Endodermal cell (in vitro differentiated cells): ENCODE measurements around the gene ANKRD40. TPM values are rescaled to one million over a fixed set of nuclear protein-coding genes. Genes with fewer than 3 reads are reported as not detected.

Experiments used
- DNase-seq: peaks from one replicate; pipeline ENCODE4 v3.0.0-alpha.2; 2017
- H3K27ac ChIP-seq: 2 replicates; pipeline ENCODE4 v1.5.1; 2013; ENCODE audit warnings: mild to moderate bottlenecking, low read depth, low read length, moderate library complexity
- H3K27me3 ChIP-seq: 2 replicates; pipeline ENCODE4 v1.6.1; 2013; ENCODE audit warnings: mild to moderate bottlenecking, low read length, moderate library complexity; ENCODE audit not compliant: insufficient read depth, control insufficient read depth, poor library complexity, severe bottlenecking
- H3K36me3 ChIP-seq: 2 replicates; pipeline ENCODE4 v1.7.0; 2013; ENCODE audit warnings: mild to moderate bottlenecking, low read length, moderate library complexity; ENCODE audit not compliant: control insufficient read depth, insufficient read depth
- H3K4me1 ChIP-seq: one replicate; pipeline ENCODE4 v1.7.0; 2013; ENCODE audit warnings: low read length; ENCODE audit not compliant: control insufficient read depth, insufficient read depth
- H3K4me3 ChIP-seq: 2 replicates; pipeline ENCODE4 v1.5.1; 2013; ENCODE audit warnings: mild to moderate bottlenecking, low read length, moderate library complexity
- H3K9ac ChIP-seq: 2 replicates; pipeline ENCODE4 v1.6.1; 2013; ENCODE audit warnings: mild to moderate bottlenecking, low read length, moderate library complexity; ENCODE audit not compliant: poor library complexity, severe bottlenecking; ENCODE audit errors: extremely low read depth
- H3K9me3 ChIP-seq: 2 replicates; pipeline ENCODE4 v1.6.1; 2013; ENCODE audit warnings: mild to moderate bottlenecking, low read length, moderate library complexity; ENCODE audit not compliant: control insufficient read depth
- H3K27ac Mint-ChIP-seq: 2 replicates; pipeline ENCODE4 v1.8.0; 2020; ENCODE audit warnings: mixed read lengths
- H3K27me3 Mint-ChIP-seq: 2 replicates; pipeline ENCODE4 v1.8.0; 2021; ENCODE audit warnings: mild to moderate bottlenecking, mixed read lengths; ENCODE audit not compliant: insufficient read depth
- H3K36me3 Mint-ChIP-seq: 2 replicates; pipeline ENCODE4 v1.8.0; 2020; ENCODE audit warnings: low read depth, mixed read lengths
- H3K4me1 Mint-ChIP-seq: 2 replicates; pipeline ENCODE4 v1.8.0; 2020; ENCODE audit warnings: mixed read lengths
- H3K4me3 Mint-ChIP-seq: 2 replicates; pipeline ENCODE4 v1.8.0; 2020; ENCODE audit warnings: mild to moderate bottlenecking, moderate library complexity, mixed read lengths
- H3K9me3 Mint-ChIP-seq: 2 replicates; pipeline ENCODE4 v1.8.0; 2020; ENCODE audit warnings: mild to moderate bottlenecking, mixed read lengths
- WGBS, 2 experiments: methylation state at CpG; one replicate each; pipeline versions ENCODE4 v1.1.5 to v1.1.7; 2013; ENCODE audit warnings: missing lambda C conversion rate in 2 of 2, mixed read lengths in 1 of 2; ENCODE audit not compliant: insufficient coverage in 1 of 2, insufficient read length in 1 of 2; 5-methylcytosine and 5-hydroxymethylcytosine counted together
- long read RNA-seq, 4 experiments: library from polyadenylated mRNA in 2 of 4; library from RNA in 1 of 4; library from capped mRNA in 1 of 4; stranded (forward) in 3 of 4; unstranded in 1 of 4; transcript quantifications; one replicate each; pipeline ENCODE4 v2.0.0, GENCODE V29; 2020 to 2021; ENCODE audit warnings: inconsistent platforms in 1 of 4
- polyA plus RNA-seq, 2 experiments: library from polyadenylated mRNA; stranded (reverse); fragments of 50-300 nt; gene quantifications; one replicate each; pipeline ENCODE4 v1.2.3, GENCODE V29; 2013
- total RNA-seq, 2 donors: library from RNA; stranded (reverse); fragmentation: NEBNext Ultra II Directional in 1 of 2; extraction: Animal tissue kit (Norgen Biotek cat#: 25700) in 1 of 2; gene quantifications; 2 replicates in 1 of 2; 3 replicates in 1 of 2; pipeline ENCODE4 v1.2.1, GENCODE V29; 2021
- TF ChIP-seq, protein P1 (sequence below): fragments of 200-600 bp; sonication (generic); conservative IDR thresholded peaks from 2 replicates; pipeline ENCODE4 v1.5.0; 2021; ENCODE audit warnings: antibody characterized with exemption, mild to moderate bottlenecking

The ANKRD40 gene, protein sequence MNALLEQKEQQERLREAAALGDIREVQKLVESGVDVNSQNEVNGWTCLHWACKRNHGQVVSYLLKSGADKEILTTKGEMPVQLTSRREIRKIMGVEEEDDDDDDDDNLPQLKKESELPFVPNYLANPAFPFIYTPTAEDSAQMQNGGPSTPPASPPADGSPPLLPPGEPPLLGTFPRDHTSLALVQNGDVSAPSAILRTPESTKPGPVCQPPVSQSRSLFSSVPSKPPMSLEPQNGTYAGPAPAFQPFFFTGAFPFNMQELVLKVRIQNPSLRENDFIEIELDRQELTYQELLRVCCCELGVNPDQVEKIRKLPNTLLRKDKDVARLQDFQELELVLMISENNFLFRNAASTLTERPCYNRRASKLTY
- 10 to 100 TPM; 44.9 to 60.3 TPM for total RNA-seq
- polyA plus RNA-seq (2013, experiment 1 of 2): 38.1 TPM
- polyA plus RNA-seq (2013, experiment 2 of 2): 37.3 TPM
- long read RNA-seq, experiment 1, full-length matches to known transcripts: 3 of 13 reads
- long read RNA-seq, experiment 1, partial matches to known transcripts: 1 of 13 reads
- long read RNA-seq, experiment 1, other reads (novel, unspliced or antisense): 9 of 13 reads
- long read RNA-seq, experiment 2, full-length matches to known transcripts: 84 of 95 reads
- long read RNA-seq, experiment 2, partial matches to known transcripts: 3 of 95 reads
- long read RNA-seq, experiment 2, other reads (novel, unspliced or antisense): 8 of 95 reads
- long read RNA-seq, experiment 3, full-length matches to known transcripts: 12 of 18 reads
- long read RNA-seq, experiment 3, partial matches to known transcripts: 1 of 18 reads
- long read RNA-seq, experiment 3, other reads (novel, unspliced or antisense): 5 of 18 reads
- long read RNA-seq, experiment 4, full-length matches to known transcripts: 3 of 5 reads
- long read RNA-seq, experiment 4, partial matches to known transcripts: 2 of 5 reads
- long read RNA-seq, experiment 4, other reads (novel, unspliced or antisense): 0 of 5 reads

DNA sequence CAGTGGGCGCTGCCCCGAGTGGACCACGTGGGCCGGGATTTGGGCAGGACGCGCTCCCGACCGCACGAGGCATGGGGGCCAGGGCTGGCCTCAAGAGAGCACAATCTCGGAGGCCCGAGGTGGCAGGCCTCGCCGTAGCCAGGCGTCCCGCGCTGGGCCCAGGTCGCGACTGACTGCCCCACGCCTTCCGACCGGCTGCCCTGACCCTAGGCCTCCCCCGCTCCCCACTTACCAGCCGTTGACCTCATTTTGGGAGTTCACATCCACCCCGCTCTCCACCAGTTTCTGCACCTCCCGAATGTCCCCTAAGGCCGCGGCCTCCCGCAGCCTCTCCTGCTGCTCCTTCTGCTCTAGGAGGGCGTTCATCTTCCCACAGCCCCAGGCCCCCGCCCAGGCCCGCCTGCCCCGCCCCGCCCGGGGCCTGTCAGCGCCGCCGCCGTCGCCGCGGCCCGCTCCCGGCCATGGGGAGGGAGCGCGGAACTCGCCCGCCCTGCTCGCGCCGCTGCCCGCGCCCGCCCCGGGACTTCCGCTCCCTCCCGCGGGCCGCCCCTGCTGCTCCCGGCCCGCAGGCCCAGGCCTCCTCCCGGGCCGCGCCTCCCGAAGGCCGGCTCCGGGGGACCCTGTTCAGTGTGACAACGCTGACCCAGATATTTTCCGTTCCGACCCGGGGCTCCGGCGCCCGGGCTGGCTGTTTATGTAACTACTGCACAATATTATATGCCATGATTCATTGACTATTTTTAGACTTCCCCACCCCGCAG lies at the start of gene ANKRD40:
ANKRD40 (minus strand) TSS at position 626 of the 761 bp plus-strand sequence; CDS start at position 366, 260 bp downstream.
- Mint-ChIP-seq H3K27me3 (no peaks in the 10 kb centered on the region), H3K27ac (peak within 1 kb of the TSS; percentile 96), H3K9me3 (no peaks in the 10 kb centered on the region), H3K36me3 (peaks cover 20% of the 10 kb centered on the region), H3K4me3 (peak within 1 kb of the TSS; percentile 84), H3K4me1 (peaks cover 27% of the 10 kb centered on the region)
- 0% methylated on average over 27 to 74 of the region's 74 CpGs for WGBS, 2 experiments
- H3K9ac ChIP-seq: peak within 1 kb of the TSS; percentile 70
- no peaks in the 10 kb centered on the region for H3K27me3 ChIP-seq
- H3K36me3 ChIP-seq: peaks cover 11% of the 10 kb centered on the region
- H3K27ac ChIP-seq: peak within 1 kb of the TSS; percentile 82
- H3K4me1 ChIP-seq: peaks cover 3% of the 10 kb centered on the region
- peak; percentile 93 for DNase-seq
- H3K9me3 ChIP-seq: no peaks in the 10 kb centered on the region
- H3K4me3 ChIP-seq: peak within 1 kb of the TSS; percentile 94
- TF ChIP-seq, protein P1, sequence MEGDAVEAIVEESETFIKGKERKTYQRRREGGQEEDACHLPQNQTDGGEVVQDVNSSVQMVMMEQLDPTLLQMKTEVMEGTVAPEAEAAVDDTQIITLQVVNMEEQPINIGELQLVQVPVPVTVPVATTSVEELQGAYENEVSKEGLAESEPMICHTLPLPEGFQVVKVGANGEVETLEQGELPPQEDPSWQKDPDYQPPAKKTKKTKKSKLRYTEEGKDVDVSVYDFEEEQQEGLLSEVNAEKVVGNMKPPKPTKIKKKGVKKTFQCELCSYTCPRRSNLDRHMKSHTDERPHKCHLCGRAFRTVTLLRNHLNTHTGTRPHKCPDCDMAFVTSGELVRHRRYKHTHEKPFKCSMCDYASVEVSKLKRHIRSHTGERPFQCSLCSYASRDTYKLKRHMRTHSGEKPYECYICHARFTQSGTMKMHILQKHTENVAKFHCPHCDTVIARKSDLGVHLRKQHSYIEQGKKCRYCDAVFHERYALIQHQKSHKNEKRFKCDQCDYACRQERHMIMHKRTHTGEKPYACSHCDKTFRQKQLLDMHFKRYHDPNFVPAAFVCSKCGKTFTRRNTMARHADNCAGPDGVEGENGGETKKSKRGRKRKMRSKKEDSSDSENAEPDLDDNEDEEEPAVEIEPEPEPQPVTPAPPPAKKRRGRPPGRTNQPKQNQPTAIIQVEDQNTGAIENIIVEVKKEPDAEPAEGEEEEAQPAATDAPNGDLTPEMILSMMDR: no peak

DNA sequence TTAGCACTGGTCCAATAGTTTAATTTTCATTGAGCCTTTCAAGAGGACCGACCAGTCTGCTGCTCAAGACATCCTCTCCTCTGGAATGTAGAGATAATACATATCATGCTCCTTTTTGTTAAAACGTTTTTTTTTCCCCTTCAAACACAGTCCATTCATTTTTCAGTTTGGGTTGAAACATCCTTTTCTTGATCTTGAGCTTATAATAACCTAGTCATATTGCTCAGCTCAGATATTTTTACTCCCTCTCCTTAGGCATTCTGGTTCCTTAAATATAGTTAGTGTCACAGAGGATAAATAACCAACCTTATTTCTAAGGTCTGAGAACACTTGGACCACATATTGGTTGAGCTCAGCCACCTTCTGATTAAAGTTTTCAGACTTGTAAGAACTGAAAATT lies 46.8 kb upstream of the ANKRD40 start:
- no peak for DNase-seq
- TF ChIP-seq, protein P1: no peak
- Mint-ChIP-seq H3K4me1 (peaks cover 23% of the 10 kb centered on the region), H3K4me3 (no peak overlapping the region), H3K9me3 (no peaks in the 10 kb centered on the region), H3K27me3 (no peaks in the 10 kb centered on the region), H3K27ac (no peak overlapping the region), H3K36me3 (peaks cover 34% of the 10 kb centered on the region)
- Histone ChIP-seq H3K36me3 (peaks cover 61% of the 10 kb centered on the region), H3K27ac (no peak overlapping the region), H3K9ac (no peak overlapping the region), H3K4me1 (peaks cover 16% of the 10 kb centered on the region), H3K9me3 (no peaks in the 10 kb centered on the region), H3K4me3 (peak overlapping the region; percentile 66), H3K27me3 (no peaks in the 10 kb centered on the region)
- WGBS, 2 experiments: 73 to 80% methylated on average over 2 of the region's 2 CpGs

DNA sequence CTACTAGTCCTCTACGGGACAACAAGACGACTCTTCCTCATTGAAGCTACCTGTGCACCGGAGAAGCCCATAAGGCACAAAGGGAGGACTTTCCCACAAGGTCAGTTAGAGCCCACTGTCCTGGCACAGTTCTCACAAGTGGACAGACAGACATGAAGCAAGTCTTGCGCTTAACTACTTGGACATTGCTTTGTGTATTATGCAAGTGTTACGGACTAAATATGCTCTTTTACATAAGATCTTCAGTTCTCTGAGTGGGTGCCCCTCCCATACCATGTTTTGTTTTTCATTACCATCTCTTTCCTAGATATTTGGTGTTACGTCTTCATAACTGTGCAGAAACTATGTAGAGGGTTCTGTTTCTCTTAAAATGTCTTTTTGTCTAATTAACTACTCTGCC lies 41.5 kb upstream of the ANKRD40 start:
- Mint-ChIP-seq H3K27ac (no peak overlapping the region), H3K9me3 (peaks cover 3% of the 10 kb centered on the region), H3K27me3 (no peaks in the 10 kb centered on the region), H3K36me3 (peaks cover 71% of the 10 kb centered on the region), H3K4me1 (peaks cover 19% of the 10 kb centered on the region), H3K4me3 (no peak overlapping the region)
- Histone ChIP-seq H3K9me3 (no peaks in the 10 kb centered on the region), H3K36me3 (peaks cover 90% of the 10 kb centered on the region), H3K27ac (no peak overlapping the region), H3K27me3 (no peaks in the 10 kb centered on the region), H3K4me1 (peaks cover 7% of the 10 kb centered on the region), H3K9ac (no peak overlapping the region), H3K4me3 (no peak overlapping the region)
- 97 to 98% methylated on average over 5 to 6 of the region's 6 CpGs for WGBS, 2 experiments
- peak; percentile 17 for DNase-seq
- TF ChIP-seq, protein P1: no peak
